Measurements from ENCODE around the gene DNAJC4.

- no peak for TF ChIP-seq CTCF (IDR thresholded peaks at IDR 0.05; ENCODE audit: low read length)
- TF ChIP-seq EZH2 (optimal IDR thresholded peaks at IDR 0.05; ENCODE audit: low read depth, low read length) = no peak
Observed at GRCh38 chr11:64202992-64203391, 27.4 kb upstream of the DNAJC4 start.
